ENCODE data around the gene EPHA6.

DNA sequence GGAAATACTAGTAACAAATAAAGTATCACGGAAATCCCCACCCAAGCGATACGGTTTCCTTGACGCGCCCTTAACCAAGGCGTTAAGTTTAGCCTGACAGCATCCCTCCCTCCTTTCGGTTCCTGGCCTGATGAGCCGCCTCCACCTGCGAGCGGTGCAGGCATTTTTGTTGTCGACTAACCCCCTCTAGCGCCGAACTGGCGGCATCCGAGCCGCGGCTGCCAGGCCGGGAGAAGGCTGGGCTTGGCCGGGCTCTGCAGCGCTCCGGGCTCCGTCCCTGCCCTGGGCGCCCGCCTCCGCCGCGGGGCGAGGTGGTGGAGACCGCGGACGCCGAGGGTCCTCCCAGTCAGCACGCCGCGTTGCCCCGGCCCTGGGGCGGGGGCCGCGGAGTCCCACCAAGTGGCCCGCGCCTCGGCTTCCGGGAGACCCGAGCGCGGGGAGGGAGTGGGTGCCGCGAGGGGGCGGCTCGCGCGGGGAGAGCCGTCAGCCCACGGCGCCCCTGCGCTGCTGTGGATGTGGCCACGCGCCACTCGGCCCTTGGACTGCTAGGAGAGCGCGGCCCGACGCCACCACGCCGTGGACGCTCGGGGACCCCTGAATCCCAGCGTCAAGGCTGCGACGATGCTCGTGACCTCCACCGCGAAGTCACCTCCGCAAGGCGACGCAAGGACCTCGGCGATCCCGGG is 1.1 kb upstream of the EPHA6 start:
- TF ChIP-seq CTCF (IDR thresholded peaks at IDR 0.05; ENCODE audit: low read length) (no peak), EZH2 (IDR thresholded peaks at IDR 0.05; ENCODE audit: borderline replicate concordance, low read length) (no peak)

Measured in OCI-LY1 (cell line).